Smooth muscle cell (in vitro differentiated cells): ENCODE measurements around the gene DPH2. TPM values are rescaled to one million over a fixed set of nuclear protein-coding genes. Genes with fewer than 3 reads are reported as not detected.

Experiments
- DNase-seq: peaks from one replicate; lab custom pipeline; 2025; ENCODE audit not compliant: unreplicated experiment; lab: John Stamatoyannopoulos, UW
- H2AFZ ChIP-seq: fragments of 200-600 bp; sonication (generic); 2 replicates; pipeline ENCODE4 v1.6.0; 2016; ENCODE audit warnings: antibody characterized with exemption, low read depth, mild to moderate bottlenecking
- H3F3A ChIP-seq: fragments of 200-600 bp; sonication (generic); 2 replicates; pipeline ENCODE4 v1.6.0; 2017; ENCODE audit warnings: antibody characterized with exemption, low read depth
- H3K27ac ChIP-seq: fragments of 200-600 bp; sonication (generic); 2 replicates; pipeline ENCODE4 v1.5.1; 2016; ENCODE audit warnings: low read depth, mild to moderate bottlenecking
- H3K27me3 ChIP-seq: fragments of 200-600 bp; sonication (generic); 2 replicates; pipeline ENCODE4 v1.6.1; 2016; ENCODE audit warnings: low read depth, mild to moderate bottlenecking
- H3K36me3 ChIP-seq: fragments of 200-600 bp; sonication (generic); 2 replicates; pipeline ENCODE4 v1.5.1; 2016; ENCODE audit warnings: low read depth
- H3K4me1 ChIP-seq: fragments of 200-600 bp; sonication (generic); 2 replicates; pipeline ENCODE4 v1.5.1; 2016; ENCODE audit warnings: low read depth
- H3K4me2 ChIP-seq: fragments of 200-600 bp; sonication (generic); 2 replicates; pipeline ENCODE4 v1.6.0; 2016; ENCODE audit warnings: mild to moderate bottlenecking
- H3K4me3 ChIP-seq: fragments of 200-600 bp; sonication (generic); 2 replicates; pipeline ENCODE4 v1.5.1; 2016; ENCODE audit warnings: mild to moderate bottlenecking
- H3K79me2 ChIP-seq: fragments of 200-600 bp; sonication (generic); 2 replicates; pipeline ENCODE4 v1.6.0; 2016; ENCODE audit warnings: low read depth, mild to moderate bottlenecking
- H3K9ac ChIP-seq: fragments of 200-600 bp; sonication (generic); 2 replicates; pipeline ENCODE4 v1.6.0; 2016; ENCODE audit warnings: low read depth
- H3K9me3 ChIP-seq: fragments of 200-600 bp; sonication (generic); replicated peaks from 2 replicates; pipeline ENCODE4 v1.5.1; 2016; ENCODE audit warnings: low read depth
- H4K20me1 ChIP-seq: fragments of 200-600 bp; sonication (generic); 2 replicates; pipeline ENCODE4 v1.6.0; 2016; ENCODE audit warnings: low read depth
- CTCF ChIP-seq: fragments of 200-600 bp; sonication (generic); IDR thresholded peaks from 2 replicates; pipeline ENCODE4 v1.5.1; 2017; ENCODE audit warnings: borderline replicate concordance, mild to moderate bottlenecking, antibody characterized with exemption; ENCODE audit not compliant: insufficient read depth, poor library complexity, severe bottlenecking
- WGBS: methylation state at CpG from one replicate; pipeline ENCODE4 v1.1.7; 2016; ENCODE audit warnings: low lambda C conversion rate; 5-methylcytosine and 5-hydroxymethylcytosine counted together
- polyA plus RNA-seq: library from polyadenylated mRNA; unstranded; fragments of >200 nt; fragmentation: Nextera tagmentation; extraction: Ambion mirVana; gene quantifications from 2 replicates; pipeline ENCODE4 v1.2.1, GENCODE V29; 2016
- total RNA-seq: library from RNA; depleted of rRNA; stranded (reverse); fragments of >200 nt; gene quantifications from 2 replicates; pipeline ENCODE4 v1.2.3, GENCODE V29; 2014

DPH2 gene
- total and polyA plus RNA-seq, 2 experiments from 2014 or later, result 20.3 to 23.5 TPM

GRCh38 chr1:43925846-43926245, 44.0 kb upstream of the DPH2 start:
- no peak for TF ChIP-seq CTCF
- 92% methylated on average over 9 of the region's 9 CpGs for WGBS
- no peak for DNase-seq

GRCh38 chr1:43930168-43930948, 39.5 kb upstream of the DPH2 start:
- H3K4me2 ChIP-seq, result no peak overlapping the region
- H3F3A ChIP-seq, result no peaks in the 10 kb centered on the region
- H3K9ac ChIP-seq, result no peak overlapping the region
- no peaks in the 10 kb centered on the region for H4K20me1 ChIP-seq
- peak; percentile 32 for TF ChIP-seq CTCF
- no peaks in the 10 kb centered on the region for H3K79me2 ChIP-seq
- H3K9me3 ChIP-seq, result no peaks in the 10 kb centered on the region
- no peaks in the 10 kb centered on the region for H3K4me1 ChIP-seq
- 95% methylated on average over 10 of the region's 10 CpGs for WGBS
- no peaks in the 10 kb centered on the region for H3K27me3 ChIP-seq
- no peak for DNase-seq
- H3K27ac ChIP-seq, result no peak overlapping the region
- H3K36me3 ChIP-seq, result no peaks in the 10 kb centered on the region
- no peak overlapping the region for H2AFZ ChIP-seq
- no peak overlapping the region for H3K4me3 ChIP-seq

More at GRCh38 chr1:43925846-43926245, 44.0 kb upstream of the DPH2 start:
- Histone ChIP-seq H3F3A (no peaks in the 10 kb centered on the region), H3K4me1 (no peaks in the 10 kb centered on the region), H3K27ac (no peak overlapping the region), H3K27me3 (no peaks in the 10 kb centered on the region), H3K4me2 (no peak overlapping the region), H4K20me1 (no peaks in the 10 kb centered on the region), H3K79me2 (no peaks in the 10 kb centered on the region), H3K4me3 (no peak overlapping the region), H3K9ac (no peak overlapping the region), H3K36me3 (no peaks in the 10 kb centered on the region), H2AFZ (no peak overlapping the region), H3K9me3 (no peaks in the 10 kb centered on the region)

- Histone ChIP-seq H3K36me3 (no peaks in the 10 kb centered on the region), H3K9me3 (no peaks in the 10 kb centered on the region), H4K20me1 (no peaks in the 10 kb centered on the region), H3K27me3 (peaks cover 4% of the 10 kb centered on the region), H3F3A (no peaks in the 10 kb centered on the region), H3K79me2 (no peaks in the 10 kb centered on the region), H3K27ac (no peak overlapping the region), H3K4me3 (no peak overlapping the region), H3K4me2 (no peak overlapping the region), H2AFZ (no peak overlapping the region), H3K9ac (no peak overlapping the region), H3K4me1 (no peaks in the 10 kb centered on the region)
- no peak for DNase-seq
- TF ChIP-seq CTCF, result no peak
- 77% methylated on average over 4 of the region's 4 CpGs for WGBS
Measured at GRCh38 chr1:43930949-43931275, 38.9 kb upstream of the DPH2 start.
